GM19455 (cell line): Measurements from ENCODE around the gene NPPB.

Experiments used
- ATAC-seq: cut with Tn5 transposase; IDR thresholded peaks from one replicate; pipeline ENCODE4 v1.9.1; 2021; ENCODE audit not compliant: unreplicated experiment

NPPB gene

DNA sequence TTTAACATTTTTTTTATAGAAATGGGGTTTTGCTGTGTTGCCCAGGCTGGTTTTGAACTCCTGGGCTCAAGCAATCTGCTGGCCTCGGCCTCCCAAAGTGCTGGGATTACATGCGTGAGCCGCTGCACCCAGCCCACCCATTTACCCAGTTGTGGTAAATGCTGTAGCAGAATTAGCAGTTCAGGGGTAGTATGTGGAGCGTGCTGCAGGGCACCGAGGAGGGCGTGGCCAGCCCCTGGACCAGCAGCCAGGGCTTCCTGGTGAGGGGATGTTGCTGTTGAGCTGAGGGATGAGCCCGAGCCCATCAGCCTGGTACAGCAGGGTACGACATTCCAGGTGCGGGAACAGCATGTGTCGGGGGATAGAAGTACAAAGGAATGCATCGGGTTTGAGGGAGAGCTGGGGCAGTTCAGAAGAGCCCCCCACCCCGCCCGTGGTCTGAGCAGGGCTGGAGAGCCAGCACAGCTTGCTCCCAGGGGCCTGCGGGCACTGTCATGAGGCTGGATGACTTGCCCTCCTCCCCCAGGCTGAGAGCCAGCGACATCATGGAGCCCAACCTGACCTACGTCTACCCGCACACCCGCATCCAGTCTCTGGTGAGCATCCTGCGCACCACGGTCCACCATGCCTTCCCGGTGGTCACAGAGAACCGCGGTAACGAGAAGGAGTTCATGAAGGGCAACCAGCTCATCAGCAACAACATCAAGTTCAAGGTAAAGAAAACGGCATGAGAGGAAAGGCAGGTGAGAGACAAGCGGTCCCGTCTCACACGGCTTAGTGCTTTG, 23.1 kb downstream of the NPPB start:
- no peak for ATAC-seq

DNA sequence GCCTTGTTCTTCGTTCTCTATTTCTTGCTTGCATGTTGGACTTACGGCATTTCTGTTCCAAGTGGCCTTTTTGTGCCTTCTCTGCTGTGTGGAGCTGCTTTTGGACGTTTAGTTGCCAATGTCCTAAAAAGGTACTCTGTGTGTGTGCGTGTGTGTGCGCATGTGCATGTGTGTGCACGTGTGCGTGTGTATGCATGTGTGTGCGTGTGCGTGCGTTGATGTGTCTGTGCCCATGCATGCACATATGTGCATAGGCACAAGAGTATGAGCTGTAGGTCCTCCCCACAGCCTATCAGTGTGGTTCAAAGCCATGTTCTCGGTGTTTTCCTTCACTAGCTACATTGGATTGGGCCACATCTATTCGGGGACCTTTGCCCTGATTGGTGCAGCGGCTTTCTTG, 24.8 kb downstream of the NPPB start:
- no peak for ATAC-seq

DNA sequence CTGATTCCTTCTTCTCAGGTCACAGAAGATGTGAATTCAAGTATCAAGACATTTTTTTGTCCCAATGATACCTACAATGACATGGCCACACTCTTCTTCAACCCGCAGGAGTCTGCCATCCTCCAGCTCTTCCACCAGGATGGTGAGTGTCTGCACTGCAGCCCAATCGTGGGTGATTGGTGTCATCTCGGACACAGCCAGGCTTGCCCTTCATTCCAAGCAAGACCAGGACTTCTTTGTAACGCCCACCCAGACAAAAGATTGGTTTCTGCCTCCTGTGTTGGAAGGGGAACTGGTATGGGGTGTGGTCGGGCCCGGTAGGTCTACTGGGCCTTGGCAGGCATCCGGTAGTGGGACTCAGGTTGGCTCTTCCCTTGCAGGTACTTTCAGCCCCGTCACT, 25.2 kb downstream of the NPPB start:
- no peak for ATAC-seq

DNA sequence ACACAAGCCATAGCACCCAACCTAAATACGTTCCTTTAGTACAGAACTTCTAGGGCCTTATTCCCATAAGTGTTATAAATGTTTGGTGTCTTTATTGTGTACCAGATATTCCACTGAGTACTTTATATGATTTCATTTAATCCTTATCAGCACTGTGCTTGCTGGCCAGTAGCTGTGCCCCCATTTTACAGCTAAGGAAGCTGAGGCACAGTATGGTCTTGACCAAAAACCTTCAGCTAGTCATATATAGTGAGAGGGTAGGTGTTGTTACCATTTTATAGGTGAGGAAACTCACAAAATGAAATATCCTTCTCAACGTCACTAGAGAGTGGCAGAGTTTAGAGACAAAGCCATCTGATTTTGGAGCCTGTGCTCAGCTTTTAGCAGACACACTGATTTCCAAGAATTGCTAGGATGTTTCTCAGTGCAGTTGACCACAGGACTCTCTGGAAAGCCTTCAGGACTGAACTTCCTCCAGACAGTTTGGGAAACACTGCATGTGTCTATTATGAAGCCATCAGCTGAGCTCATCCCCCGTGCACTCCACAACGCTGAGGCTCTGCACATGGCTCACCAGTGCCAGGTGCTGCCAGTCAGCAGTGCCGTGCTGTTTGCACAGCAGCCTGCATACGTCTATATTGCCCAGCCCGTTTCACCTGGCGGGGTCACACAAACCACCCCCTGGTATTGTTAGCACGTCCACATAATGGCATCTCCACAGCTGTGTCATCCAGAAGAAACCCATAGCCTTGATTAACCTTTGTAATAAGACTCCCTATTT, 26.6 kb downstream of the NPPB start:
- ATAC-seq, result no peak

DNA sequence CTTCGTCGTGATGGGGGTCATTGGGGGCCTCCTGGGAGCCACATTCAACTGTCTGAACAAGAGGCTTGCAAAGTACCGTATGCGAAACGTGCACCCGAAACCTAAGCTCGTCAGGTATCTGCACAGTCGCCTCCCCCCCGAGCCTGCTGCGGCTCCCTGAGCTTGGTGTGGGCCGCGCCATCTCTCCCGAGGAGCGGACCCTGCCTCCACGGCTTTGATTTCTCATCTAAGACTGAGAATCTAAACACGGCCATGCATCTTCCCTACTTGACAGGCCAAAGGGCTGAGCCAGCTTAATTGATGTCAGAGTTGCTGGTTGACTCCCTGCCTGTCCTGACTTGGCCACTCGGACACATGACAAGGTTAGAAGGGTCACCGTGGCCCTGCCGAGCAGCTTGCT, 30.2 kb downstream of the NPPB start:
- no peak for ATAC-seq

DNA sequence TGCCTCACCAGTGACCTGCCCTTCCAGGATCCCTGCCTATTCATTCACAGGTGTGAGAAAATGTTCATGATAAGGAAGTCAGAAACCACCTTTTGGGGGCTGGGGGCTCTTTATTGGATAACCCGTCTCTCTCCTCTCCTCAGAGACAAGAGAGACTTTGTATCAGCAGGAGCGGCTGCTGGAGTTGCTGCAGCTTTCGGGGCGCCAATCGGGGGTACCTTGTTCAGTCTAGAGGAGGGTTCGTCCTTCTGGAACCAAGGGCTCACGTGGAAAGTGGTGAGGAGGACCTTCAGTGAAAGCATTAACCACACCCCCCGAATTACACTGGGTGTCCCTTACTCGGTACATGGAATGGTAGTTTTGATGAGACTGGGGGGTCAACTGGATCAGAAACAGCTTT, 31.8 kb downstream of the NPPB start:
- ATAC-seq, result no peak

DNA sequence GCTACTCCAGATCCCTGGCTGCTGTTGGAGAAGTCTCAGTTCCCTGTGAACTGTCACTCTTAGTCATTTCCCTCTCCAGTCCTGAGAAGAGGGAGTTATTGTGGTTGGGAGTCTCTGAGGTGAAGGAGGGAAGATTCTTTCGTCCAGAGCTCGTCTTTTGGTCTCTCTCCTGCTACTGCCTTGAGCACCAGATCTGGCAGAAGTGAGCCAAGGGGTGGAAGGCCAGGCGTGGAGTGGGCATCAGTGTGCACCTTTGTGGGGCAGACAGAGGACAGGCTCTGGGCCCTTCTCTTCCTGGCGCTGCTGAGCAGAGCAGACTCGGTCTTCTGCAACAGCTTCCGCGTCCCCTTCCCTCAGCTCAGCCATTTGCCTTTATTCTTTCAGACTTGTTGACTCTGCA, 33.6 kb downstream of the NPPB start:
- no peak for ATAC-seq

DNA sequence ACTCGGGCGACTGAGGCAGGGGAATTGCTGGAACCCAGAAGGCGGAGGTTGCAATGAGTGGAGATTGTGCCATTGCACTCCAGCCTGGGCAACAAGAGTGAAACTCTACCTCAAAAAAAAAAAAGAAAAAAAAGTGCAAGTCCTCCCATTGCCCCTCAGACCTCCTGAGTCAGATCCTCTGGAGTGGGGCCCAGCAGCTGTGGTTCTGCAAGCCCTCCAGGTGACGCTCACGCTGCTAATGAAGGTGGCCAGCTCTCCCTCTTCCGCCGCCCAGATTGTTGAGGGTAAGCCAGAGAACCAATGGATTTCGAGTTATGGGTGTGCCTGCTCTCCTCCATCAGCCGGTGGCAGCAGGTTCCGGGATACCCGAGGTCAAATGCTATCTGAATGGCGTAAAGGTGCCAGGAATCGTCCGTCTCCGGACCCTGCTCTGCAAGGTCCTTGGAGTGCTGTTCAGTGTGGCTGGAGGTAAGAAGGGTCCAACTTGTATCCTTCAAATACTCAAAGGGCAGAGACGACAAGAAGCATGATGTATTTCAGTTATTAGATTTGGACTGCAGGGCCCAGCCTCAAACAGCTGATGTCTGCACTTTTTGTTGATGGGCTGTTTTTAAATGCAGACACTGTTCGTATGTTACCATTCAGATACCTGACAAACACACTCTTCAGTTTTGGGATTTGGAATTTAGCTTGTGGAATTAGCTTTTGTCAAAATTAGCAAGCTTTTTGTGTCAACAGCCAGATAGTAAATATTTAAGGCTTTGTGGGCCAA, 35.2 kb downstream of the NPPB start:
- ATAC-seq, result no peak

DNA sequence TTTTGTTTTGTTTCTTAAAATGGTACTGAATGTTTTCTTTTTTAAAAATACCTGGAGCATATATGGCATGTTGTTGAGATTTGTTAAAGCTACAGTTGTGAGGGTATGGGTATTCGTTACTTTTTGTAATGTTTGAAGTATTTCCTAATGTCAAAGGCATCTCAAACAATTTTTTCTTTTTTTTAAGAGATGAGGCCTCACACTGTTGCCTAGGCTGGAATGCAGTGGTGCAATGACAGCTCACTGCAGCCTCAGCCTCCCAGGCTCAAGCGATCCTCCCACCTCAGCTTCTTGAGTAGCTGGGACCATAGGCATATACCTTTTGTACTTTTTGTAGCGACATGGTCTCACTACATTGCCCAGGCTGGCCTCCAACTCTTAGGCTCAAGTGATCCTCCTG, 36.7 kb downstream of the NPPB start:
- ATAC-seq, result no peak

DNA sequence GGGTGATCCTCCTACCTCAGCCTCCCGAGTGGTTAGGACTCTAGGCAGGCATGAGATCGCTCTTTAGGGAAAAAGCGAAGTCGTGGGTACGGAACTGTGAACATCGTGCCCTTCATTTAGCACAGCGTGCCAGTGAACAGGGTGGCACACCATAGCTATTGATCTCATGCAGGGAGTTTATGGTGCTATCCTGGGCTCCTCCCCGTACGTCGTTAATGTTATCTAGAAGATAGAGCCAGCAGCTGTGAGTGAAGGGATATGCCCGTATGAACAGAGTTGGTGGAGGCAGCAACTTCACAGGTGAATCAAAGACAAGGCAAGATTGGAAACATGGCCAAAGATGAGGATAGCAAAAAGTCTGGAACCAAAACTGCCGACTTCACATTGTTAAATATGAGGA, 41.6 kb downstream of the NPPB start:
- ATAC-seq, result no peak

DNA sequence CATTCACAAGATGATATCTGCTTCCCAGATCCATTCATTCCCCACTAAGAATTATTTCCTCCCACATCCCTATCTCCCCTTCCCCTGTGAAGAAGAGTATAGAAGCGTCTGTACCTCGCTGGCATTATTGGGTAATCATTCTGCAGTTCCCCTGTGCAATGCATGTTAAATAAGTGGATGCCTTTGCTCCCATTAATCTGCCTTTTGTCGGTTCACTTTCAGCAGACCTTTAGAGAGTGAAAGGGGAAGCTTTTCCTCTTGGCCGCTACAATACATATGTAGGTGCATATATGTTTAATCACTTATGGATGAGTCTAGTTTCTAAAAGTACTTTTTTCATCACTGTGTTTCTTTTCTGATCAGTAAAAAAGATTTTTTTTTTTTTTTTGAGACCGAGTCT, 45.7 kb downstream of the NPPB start:
- ATAC-seq, result no peak
